ENCODE measurements around the gene MGAT3.

Gene MGAT3

DNA sequence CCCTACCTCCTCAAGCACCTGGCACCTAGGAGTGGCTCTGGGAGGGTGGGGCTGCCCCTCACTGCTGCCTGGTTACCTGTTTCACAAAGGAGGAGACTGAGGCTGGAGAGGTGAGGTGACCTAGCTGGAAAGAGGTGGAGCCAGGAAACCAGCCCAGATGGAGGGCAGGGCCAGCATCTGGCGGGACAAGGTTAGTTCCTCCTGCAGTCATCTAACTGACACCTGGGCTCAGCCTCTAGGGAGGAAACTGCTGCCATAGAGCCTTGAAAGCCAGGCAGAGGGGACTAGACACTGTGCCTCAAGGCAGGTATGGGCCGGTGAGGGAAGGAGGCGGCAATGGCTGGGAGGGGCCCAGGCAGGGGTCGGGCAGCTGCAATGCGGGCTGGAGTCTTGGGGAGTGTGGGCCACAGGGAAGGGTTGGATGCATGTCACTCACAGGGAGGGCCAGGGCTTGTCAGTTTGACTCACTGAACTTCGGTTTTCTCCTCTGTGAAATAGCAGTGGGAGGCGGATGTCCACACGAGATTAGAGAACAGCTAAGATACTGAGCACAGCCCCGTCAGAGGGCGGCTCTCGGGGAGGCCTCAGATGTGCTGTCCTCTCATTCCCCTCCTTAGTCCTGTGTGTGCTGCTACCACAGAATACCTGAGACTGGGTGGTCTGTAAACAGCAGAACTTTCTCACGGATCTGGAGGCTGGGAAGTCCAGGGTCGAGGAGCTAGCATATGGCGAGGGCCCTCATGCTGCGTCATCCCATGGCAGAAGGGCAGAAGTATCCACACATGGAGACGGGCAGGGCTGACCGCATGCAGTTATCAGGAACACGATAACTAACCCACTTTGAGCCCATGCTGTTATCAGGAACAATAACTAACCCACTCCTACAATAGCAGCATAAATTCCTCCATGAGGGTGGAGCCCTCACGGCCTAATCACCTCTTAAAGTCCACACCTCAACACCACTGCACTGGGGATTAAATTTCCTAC is 16.1 kb downstream of the MGAT3 start:
- peaks cover 11% of the 10 kb centered on the region; the same call in 1 of the 2 replicates for H4K20me1 ChIP-seq (ENCODE audit: low read depth, low read length)
- peaks cover 8% of the 10 kb centered on the region for H3K36me3 ChIP-seq (ENCODE audit: low read length)
- no peak overlapping the region for H3K4me3 ChIP-seq (ENCODE audit: insufficient read depth, low read length, poor library complexity, severe bottlenecking)
- H3K27ac ChIP-seq (ENCODE audit: low read depth, low read length): peak overlapping the region; percentile 95
- H3K9me2 ChIP-seq (replicated peaks; ENCODE audit: insufficient read depth, low read length): no peaks in the 10 kb centered on the region
- H3K9me3 ChIP-seq (ENCODE audit: insufficient read depth, low read length): no peaks in the 10 kb centered on the region
- peaks cover 7% of the 10 kb centered on the region for H3F3A ChIP-seq (ENCODE audit: insufficient read depth)
- peak overlapping the region; percentile 93 for H3K4me2 ChIP-seq (ENCODE audit: low read depth, low read length, poor library complexity, severe bottlenecking)
- no peak overlapping the region for H2AFZ ChIP-seq (ENCODE audit: low read depth, low read length, severe bottlenecking)
- no peak for TF ChIP-seq EZH2phosphoT487 (conservative IDR thresholded peaks at IDR 0.05; ENCODE audit: low read length)
- TF ChIP-seq CTCF (IDR thresholded peaks at IDR 0.05; ENCODE audit: insufficient read depth, low read length, poor library complexity, severe bottlenecking): no peak
- peaks cover 99% of the 10 kb centered on the region for H3K79me2 ChIP-seq (ENCODE audit: insufficient read depth, low read length)
- peak overlapping the region; percentile 54; the same call in 1 of the 2 replicates for H3K9ac ChIP-seq (ENCODE audit: low read length)
- H3K27me3 ChIP-seq (ENCODE audit: low read length): no peaks in the 10 kb centered on the region

DNA sequence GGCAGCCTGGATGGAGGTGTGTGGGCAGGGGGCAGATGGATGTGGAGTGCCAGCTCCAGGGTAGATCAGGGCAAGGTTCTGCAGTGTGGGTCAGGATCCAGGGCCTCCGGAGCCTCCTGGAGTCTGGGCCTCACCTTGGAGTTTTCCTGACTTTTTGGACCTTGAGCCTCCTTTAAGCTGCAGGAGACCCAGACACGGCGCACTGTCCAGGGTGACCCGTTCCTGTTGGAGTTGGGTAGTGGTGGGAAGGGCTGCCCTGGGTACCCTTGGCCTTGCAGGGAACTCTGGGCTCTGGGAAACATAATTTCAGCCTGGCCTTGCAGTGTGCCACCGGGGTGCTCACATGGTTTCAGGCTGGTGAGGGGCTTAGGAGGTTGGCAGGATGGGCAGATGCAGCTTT is 17.0 kb downstream of the MGAT3 start:
- Histone ChIP-seq H3K79me2 (ENCODE audit: insufficient read depth, low read length) (peaks cover 100% of the 10 kb centered on the region), H2AFZ (ENCODE audit: low read depth, low read length, severe bottlenecking) (no peak overlapping the region), H3K9me2 (replicated peaks; ENCODE audit: insufficient read depth, low read length) (no peaks in the 10 kb centered on the region)

DNA sequence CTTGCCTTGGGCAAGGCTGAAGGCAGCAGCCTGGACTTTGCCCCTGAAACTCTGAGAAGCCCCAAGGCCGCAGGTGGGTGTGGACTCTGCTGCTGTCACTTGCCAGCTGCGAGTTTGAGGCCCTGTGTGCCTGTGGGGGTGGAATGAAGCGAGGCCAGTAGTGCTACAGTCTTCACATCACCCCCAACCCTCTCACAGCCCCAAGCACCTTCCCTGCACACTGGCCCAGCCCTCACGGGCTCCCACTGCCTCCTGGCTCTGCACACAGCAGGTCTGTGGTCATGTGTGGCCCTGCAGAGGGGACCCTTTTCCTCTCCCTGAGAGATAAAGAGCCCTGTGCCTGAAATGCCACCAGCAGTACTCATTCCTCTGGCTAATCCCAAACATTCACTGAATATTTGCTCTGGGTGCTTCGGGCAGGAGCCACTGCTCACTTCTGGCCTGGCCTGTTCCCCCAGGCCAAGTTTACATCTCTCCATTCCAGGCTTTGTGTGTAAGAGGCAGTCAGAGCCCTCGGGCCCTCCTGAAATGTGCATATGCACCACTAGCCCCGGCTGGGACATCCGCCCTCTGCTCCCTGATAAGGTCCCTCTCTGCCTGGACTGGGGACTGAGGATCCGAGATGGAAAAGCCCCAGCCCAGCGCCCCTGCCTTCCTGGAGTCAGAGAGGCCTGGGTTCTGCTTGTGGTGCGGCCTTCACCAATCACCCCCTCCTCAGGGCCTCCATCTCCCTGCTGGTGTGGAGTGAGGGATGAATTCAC is 17.7 kb downstream of the MGAT3 start:
- Histone ChIP-seq H2AFZ (ENCODE audit: low read depth, low read length, severe bottlenecking) (no peak overlapping the region), H4K20me1 (ENCODE audit: low read depth, low read length) (peaks cover 18% of the 10 kb centered on the region; the same call in 1 of the 2 replicates), H3F3A (ENCODE audit: insufficient read depth) (no peaks in the 10 kb centered on the region; the same call in 1 of the 2 replicates), H3K79me2 (ENCODE audit: insufficient read depth, low read length) (peaks cover 100% of the 10 kb centered on the region), H3K36me3 (ENCODE audit: low read length) (peaks cover 10% of the 10 kb centered on the region), H3K4me2 (ENCODE audit: low read depth, low read length, poor library complexity, severe bottlenecking) (no peak overlapping the region), H3K27me3 (ENCODE audit: low read length) (no peaks in the 10 kb centered on the region), H3K27ac (ENCODE audit: low read depth, low read length) (no peak overlapping the region), H3K9me3 (ENCODE audit: insufficient read depth, low read length) (no peaks in the 10 kb centered on the region), H3K4me3 (ENCODE audit: insufficient read depth, low read length, poor library complexity, severe bottlenecking) (no peak overlapping the region), H3K9ac (ENCODE audit: low read length) (no peak overlapping the region), H3K9me2 (replicated peaks; ENCODE audit: insufficient read depth, low read length) (no peaks in the 10 kb centered on the region)
- no peak for TF ChIP-seq EZH2phosphoT487 (conservative IDR thresholded peaks at IDR 0.05; ENCODE audit: low read length)
- TF ChIP-seq CTCF (IDR thresholded peaks at IDR 0.05; ENCODE audit: insufficient read depth, low read length, poor library complexity, severe bottlenecking): no peak

More for the DNA sequence above, 17.0 kb downstream of the MGAT3 start:
- no peak for TF ChIP-seq CTCF (IDR thresholded peaks at IDR 0.05; ENCODE audit: insufficient read depth, low read length, poor library complexity, severe bottlenecking)
- Histone ChIP-seq H3K9ac (ENCODE audit: low read length) (no peak overlapping the region), H3K27me3 (ENCODE audit: low read length) (no peaks in the 10 kb centered on the region), H3K4me3 (ENCODE audit: insufficient read depth, low read length, poor library complexity, severe bottlenecking) (no peak overlapping the region), H3K27ac (ENCODE audit: low read depth, low read length) (no peak overlapping the region), H4K20me1 (ENCODE audit: low read depth, low read length) (peaks cover 18% of the 10 kb centered on the region; the same call in 1 of the 2 replicates), H3K9me3 (ENCODE audit: insufficient read depth, low read length) (no peaks in the 10 kb centered on the region), H3K36me3 (ENCODE audit: low read length) (peaks cover 10% of the 10 kb centered on the region), H3K4me2 (ENCODE audit: low read depth, low read length, poor library complexity, severe bottlenecking) (no peak overlapping the region), H3F3A (ENCODE audit: insufficient read depth) (no peaks in the 10 kb centered on the region; the same call in 1 of the 2 replicates)

Data from SU-DHL-6 (cell line).